GM19467 (cell line): ENCODE data around the gene SETBP1.

Experiments used
- ATAC-seq: cut with Tn5 transposase; IDR thresholded peaks from one replicate; pipeline ENCODE4 v1.9.1; 2021; ENCODE audit warnings: mild to moderate bottlenecking, moderate library complexity; ENCODE audit not compliant: unreplicated experiment

Gene SETBP1

GRCh38 chr18:44811572-44812125 is 131.0 kb downstream of the SETBP1 start:
- ATAC-seq: no peak

GRCh38 chr18:44812426-44812825 is 131.7 kb downstream of the SETBP1 start:
- ATAC-seq: no peak

DNA sequence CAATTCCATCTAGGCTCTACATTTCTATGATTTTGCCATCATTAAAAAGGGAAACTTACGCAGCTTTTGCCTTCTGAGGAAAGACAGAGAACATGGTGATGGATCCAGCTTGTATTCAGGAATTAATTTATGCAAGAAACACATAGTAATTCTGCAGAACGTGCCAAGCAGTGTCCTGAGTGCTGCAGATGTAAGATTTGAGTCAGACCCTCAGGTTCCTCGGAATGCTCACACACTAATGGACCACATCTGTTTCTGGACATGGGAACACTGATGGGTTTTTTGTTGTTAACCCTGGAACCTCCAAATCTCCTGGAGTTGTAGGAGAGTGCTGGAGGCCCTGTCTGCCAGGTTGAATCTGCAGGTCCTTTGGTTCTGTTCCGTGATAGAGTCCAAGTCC is 132.9 kb downstream of the SETBP1 start:
- ATAC-seq: no peak

- ATAC-seq: no peak
These were observed 134.4 kb downstream of the SETBP1 start for GRCh38 chr18:44815108-44815507.

- ATAC-seq: no peak
These were observed 135.4 kb downstream of the SETBP1 start for GRCh38 chr18:44816050-44816449.

GRCh38 chr18:44816477-44816876 is 135.8 kb downstream of the SETBP1 start:
- ATAC-seq: no peak

DNA sequence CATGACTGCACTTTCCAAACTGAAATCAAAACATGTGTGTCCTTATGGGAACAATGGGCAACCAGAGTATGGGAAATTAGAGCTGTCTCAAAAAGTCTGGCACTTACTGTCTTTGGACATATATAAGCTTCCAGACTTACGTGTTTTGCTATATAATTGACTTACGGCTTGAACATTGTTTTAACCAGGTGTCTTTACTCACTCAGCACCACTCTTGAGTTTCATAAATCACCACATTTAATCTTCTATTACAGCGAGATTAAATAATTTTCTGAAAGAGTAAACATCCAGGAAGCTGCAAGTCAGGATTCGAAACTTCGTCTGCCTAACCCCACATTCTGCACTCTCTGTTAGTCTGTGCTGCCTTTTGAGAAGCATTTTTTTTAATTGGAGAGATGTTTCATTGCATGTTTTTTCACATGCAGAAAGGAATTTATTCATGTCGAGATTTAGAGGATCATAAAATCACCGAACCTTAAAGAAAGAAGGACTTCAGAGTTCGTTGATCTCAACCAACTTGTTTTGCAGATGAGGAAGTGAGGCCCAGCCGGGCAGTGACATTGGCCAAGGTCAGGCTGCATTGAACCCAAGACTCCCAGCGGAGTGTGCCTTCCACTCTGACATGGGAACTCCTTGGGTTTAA is 137.3 kb downstream of the SETBP1 start:
- no peak for ATAC-seq

GRCh38 chr18:44818668-44819403 is 138.1 kb downstream of the SETBP1 start:
- no peak for ATAC-seq

DNA sequence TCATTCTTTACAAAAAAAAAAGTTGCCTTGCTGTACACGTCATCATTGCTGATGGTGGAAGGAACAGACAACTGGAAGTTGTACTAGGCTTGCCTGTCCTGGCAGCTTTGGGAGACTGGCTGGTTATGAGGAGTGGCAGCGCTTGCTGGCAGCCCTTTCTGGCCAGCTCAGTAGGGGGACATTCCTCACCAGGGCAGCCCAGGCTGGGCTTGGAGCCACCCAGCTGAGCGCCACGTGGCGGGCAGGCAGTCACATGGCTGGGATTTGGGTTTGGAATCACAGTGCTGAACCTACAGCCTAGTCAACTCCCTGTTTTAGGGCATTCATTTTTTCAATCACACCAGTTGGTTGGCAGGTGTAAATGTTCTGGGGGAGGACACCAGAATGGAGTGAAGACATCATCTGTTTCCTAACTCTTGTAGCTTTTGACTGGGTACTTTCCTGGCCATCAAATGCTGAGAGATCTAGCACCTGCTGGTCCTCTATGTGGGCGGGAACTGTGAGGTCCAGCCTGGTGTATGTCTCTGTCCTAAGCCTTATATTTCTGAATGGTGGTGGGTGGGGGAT is 139.3 kb downstream of the SETBP1 start:
- ATAC-seq: no peak

DNA sequence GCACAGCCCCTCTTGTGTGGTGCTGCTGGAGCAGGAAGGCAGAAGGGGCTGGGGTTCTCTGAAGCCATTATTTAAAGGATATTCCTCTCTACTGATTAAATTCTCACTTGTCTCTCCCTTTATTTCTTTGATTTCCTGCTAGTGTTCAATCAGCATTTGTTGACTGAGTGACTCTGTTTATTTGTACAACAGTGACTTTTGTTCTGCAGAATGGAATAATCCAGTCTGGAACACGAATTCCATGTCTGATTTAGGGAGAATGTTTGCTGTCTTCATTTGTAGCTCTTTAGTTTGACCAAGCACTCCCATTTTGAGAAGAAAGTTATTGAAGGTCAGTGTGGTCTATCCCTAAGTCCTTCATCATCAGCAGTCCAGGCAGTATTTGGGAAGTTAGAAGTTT is 141.2 kb downstream of the SETBP1 start:
- no peak for ATAC-seq

DNA sequence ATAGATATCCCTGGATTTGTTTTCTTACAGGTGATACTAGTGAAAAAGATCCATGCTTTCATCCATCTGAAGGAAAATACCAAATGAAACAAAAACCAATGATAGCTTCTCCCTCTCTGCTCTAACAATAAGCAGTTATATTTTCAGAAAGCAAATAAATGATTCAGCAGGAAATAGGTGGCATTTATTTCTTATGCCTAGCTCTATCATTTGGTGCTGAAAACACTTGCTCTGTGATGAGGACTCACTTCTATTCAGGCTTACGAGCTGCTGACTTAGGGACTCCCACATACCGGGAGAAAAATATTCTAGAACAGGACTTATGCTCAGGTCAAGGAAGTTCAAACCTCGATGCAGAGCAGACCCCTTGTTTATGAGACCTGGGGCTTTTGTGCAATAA is 142.6 kb downstream of the SETBP1 start:
- ATAC-seq: no peak

GRCh38 chr18:44823782-44824181 is 143.1 kb downstream of the SETBP1 start:
- no peak for ATAC-seq

GRCh38 chr18:44824884-44825283 is 144.2 kb downstream of the SETBP1 start:
- ATAC-seq: no peak

GRCh38 chr18:44826418-44827259 is 146.0 kb downstream of the SETBP1 start:
- no peak for ATAC-seq

DNA sequence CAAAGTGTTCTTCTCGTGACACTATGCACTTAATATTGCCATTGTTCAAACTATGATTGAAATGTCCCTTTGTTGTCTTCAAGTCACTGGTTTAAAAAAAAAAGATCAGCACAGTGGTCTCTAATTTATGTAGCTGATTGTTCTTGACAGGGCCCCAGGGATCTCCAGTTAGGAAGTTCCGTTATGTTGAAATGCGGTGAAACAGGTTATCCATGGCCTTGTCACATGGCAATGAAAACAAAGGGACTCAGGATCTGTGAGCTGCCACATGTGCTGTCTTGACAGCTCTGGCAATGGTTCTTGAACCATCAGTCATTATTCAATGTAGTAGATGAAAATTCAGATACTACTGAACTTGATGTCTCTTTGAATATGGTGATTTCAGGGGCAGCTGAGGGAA is 147.4 kb downstream of the SETBP1 start:
- ATAC-seq: no peak

DNA sequence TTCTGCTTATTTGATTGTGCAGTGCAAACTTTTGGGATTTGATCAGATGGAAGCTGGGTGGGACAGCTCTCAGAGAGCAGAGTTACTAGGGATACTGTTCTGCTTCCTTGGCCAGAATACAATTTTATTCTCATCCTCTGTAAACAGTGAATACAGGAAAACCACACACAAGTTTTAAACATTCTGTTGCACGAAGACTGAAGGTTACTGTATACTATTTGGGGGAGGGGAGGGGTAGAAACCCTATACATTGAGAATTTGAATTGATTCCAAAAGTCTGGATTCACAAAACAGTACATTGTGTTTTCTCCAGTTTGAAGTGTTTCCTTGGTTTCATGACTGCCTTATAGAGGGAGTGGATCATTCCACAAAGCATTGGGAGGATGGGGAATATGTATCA is 149.9 kb downstream of the SETBP1 start:
- no peak for ATAC-seq

DNA sequence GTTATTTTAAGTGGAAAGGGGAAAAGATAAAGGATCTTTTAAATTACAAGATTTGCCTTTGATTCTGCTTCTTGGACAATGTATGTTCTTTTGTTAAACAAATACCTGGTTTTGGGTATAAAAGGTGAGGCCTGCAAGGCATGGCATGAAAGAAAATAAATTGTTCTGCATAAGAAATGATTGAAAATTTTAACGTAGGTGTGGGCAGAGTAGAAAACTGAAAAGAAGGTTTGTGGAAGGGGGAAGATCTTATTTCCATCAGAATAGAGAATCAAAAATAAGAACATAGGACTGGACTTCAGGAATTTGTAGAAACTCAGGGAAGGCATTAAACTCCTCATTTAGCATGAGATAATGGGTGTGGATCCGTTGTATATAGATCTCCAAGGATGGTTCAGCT is 153.1 kb downstream of the SETBP1 start:
- no peak for ATAC-seq

DNA sequence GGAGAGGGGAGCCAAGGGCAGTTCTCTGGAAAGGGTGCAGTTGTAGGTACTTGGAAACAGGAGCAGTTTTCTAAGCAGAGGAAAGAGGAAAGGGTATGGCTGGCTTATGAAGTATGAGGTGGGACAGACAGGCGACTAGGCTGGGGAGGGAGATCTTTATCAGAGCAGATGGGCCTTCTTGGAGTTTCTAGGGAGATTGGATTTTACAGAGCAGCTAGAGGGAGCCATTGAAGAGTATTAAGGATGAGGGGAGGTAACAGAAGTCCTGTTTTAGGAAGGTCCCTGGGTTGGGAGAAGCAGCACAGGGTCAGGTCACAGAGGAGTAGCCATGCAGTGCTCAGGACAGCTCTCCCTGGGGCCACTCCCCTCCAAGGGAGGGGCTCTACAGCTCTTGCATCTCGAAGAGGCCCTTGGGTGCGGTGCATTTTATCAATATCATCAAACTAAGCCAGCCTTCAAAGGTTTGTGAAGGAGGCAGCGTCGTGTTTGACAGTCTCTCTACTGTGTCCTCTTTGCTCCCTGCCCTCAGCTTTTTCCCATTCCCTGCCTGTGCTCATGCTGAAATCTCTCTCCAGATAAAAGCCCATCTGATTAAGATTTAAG is 154.3 kb downstream of the SETBP1 start:
- no peak for ATAC-seq

GRCh38 chr18:44835703-44836102 is 155.0 kb downstream of the SETBP1 start:
- ATAC-seq: no peak

GRCh38 chr18:44836263-44836662 is 155.6 kb downstream of the SETBP1 start:
- ATAC-seq: no peak
